GM12878 (cell line): ENCODE data around the gene CCDC85B. TPM values are rescaled to one million over a fixed set of nuclear protein-coding genes. Genes with fewer than 3 reads are reported as not detected.

Source experiments
- BACH1 ChIP-seq: fragments of 450-650 bp; IDR thresholded peaks from 2 replicates; pipeline ENCODE4 v1.6.1; 2017; ENCODE audit warnings: mild to moderate bottlenecking, borderline replicate concordance
- BCLAF1 ChIP-seq: fragments of 450-650 bp; IDR thresholded peaks from 2 replicates; pipeline ENCODE4 v1.6.1; 2017; ENCODE audit warnings: antibody characterized with exemption, mild to moderate bottlenecking, moderate library complexity
- CHD1 ChIP-seq: IDR thresholded peaks from 2 replicates; pipeline ENCODE4 v1.6.1; 2012; ENCODE audit warnings: low read depth, low read length, improper control_type of control experiment
- CHD2 ChIP-seq: IDR thresholded peaks from 2 replicates; pipeline ENCODE4 v1.6.1; 2011; ENCODE audit warnings: low read depth, low read length, improper control_type of control experiment, borderline replicate concordance
- GATAD2B ChIP-seq: fragments of 450-650 bp; conservative IDR thresholded peaks from 2 replicates; pipeline ENCODE4 v1.6.1; 2017; ENCODE audit warnings: low read depth, mild to moderate bottlenecking, moderate library complexity
- HDGF ChIP-seq: fragments of 450-650 bp; IDR thresholded peaks from 2 replicates; pipeline ENCODE4 v1.6.1; 2016; ENCODE audit warnings: antibody characterized with exemption
- KLF5 ChIP-seq: fragments of 450-650 bp; IDR thresholded peaks from 2 replicates; pipeline ENCODE4 v1.6.1; 2014; ENCODE audit warnings: mild to moderate bottlenecking; ENCODE audit not compliant: partially characterized antibody
- MEF2B ChIP-seq: fragments of 450-650 bp; IDR thresholded peaks from 2 replicates; pipeline ENCODE4 v1.6.1; 2018; ENCODE audit warnings: mild to moderate bottlenecking, moderate library complexity; ENCODE audit not compliant: partially characterized antibody, poor library complexity, severe bottlenecking
- MYC ChIP-seq: IDR thresholded peaks from 2 replicates; pipeline ENCODE4 v1.6.1; 2011; ENCODE audit warnings: mild to moderate bottlenecking, low read length, moderate library complexity, inconsistent platforms; ENCODE audit not compliant: insufficient read depth, insufficient replicate concordance, insufficient read length, severe bottlenecking
- RB1 ChIP-seq: fragments of 450-650 bp; formaldehyde crosslinking; IDR thresholded peaks from 2 replicates; pipeline ENCODE4 v1.6.1; 2017; ENCODE audit warnings: mild to moderate bottlenecking, borderline replicate concordance
- RBBP5 ChIP-seq: fragments of 200-600 bp; sonication (generic); conservative IDR thresholded peaks from 2 replicates; pipeline ENCODE4 v1.6.1; 2016
- SMAD1 ChIP-seq: fragments of 450-650 bp; IDR thresholded peaks from 2 replicates; pipeline ENCODE4 v1.6.1; 2018; ENCODE audit warnings: mild to moderate bottlenecking, low read depth; ENCODE audit not compliant: partially characterized antibody
- SP1 ChIP-seq: IDR thresholded peaks from one replicate; pipeline ENCODE4 v1.6.1; 2011; ENCODE audit warnings: low read depth, low read length
- SUPT20H ChIP-seq: IDR thresholded peaks from 2 replicates; pipeline ENCODE4 v1.6.1; 2011; ENCODE audit warnings: low read depth, mild to moderate bottlenecking, low read length, moderate library complexity, borderline replicate concordance; ENCODE audit not compliant: control insufficient read depth
- SUZ12 ChIP-seq: fragments of 200-600 bp; sonication (generic); IDR thresholded peaks from one replicate; pipeline ENCODE4 v1.6.1; 2018; ENCODE audit warnings: antibody characterized with exemption, mild to moderate bottlenecking; ENCODE audit not compliant: unreplicated experiment
- polyA plus RNA-seq, 11 experiments: library from polyadenylated mRNA; depleted of rRNA in 4 of 11; unstranded in 6 of 11; stranded (reverse) in 5 of 11; fragments of >200 nt; fragmentation: Nextera tagmentation in 4 of 11; fragmentation: Illumina TruSeq in 1 of 11; extraction: Ambion mirVana in 4 of 11; extraction: Trizol in 1 of 11; gene quantifications; 1 replicate in 1 of 11; 2 replicates in 10 of 11; pipeline versions ENCODE4 v1.2.1 to v1.2.3, GENCODE V29; 2011 to 2016; ENCODE audit warnings: inconsistent platforms in 2 of 11, missing spikeins in 2 of 11, low read depth in 1 of 11
- total RNA-seq, 4 experiments: library from RNA; depleted of rRNA in 3 of 4; stranded (reverse); fragments of >200 nt in 3 of 4; fragmentation: Illumina TruSeq in 1 of 4; extraction: Trizol in 1 of 4; gene quantifications; 2 replicates each; pipeline versions ENCODE4 v1.2.1 to v1.2.3, GENCODE V29; 2013 to 2021
- TF ChIP-seq, protein P1 (sequence below): fragments of 450-650 bp; IDR thresholded peaks from 2 replicates; pipeline ENCODE4 v1.6.1; 2016; ENCODE audit warnings: mild to moderate bottlenecking, moderate library complexity, borderline replicate concordance
- TF ChIP-seq, protein P2 (sequence below): IDR thresholded peaks from 2 replicates; pipeline ENCODE4 v1.6.1; 2011; ENCODE audit warnings: borderline replicate concordance, low read depth, mild to moderate bottlenecking, moderate library complexity, low read length; ENCODE audit not compliant: insufficient read depth, poor library complexity, severe bottlenecking

The CCDC85B gene
- total and polyA plus RNA-seq, 10 of the 15 experiments (the other 5 are each of a cell fraction or from before 2014, with no cell fraction given) = 0.32 to 114 (median 49.5) TPM

- TF ChIP-seq, protein P1, sequence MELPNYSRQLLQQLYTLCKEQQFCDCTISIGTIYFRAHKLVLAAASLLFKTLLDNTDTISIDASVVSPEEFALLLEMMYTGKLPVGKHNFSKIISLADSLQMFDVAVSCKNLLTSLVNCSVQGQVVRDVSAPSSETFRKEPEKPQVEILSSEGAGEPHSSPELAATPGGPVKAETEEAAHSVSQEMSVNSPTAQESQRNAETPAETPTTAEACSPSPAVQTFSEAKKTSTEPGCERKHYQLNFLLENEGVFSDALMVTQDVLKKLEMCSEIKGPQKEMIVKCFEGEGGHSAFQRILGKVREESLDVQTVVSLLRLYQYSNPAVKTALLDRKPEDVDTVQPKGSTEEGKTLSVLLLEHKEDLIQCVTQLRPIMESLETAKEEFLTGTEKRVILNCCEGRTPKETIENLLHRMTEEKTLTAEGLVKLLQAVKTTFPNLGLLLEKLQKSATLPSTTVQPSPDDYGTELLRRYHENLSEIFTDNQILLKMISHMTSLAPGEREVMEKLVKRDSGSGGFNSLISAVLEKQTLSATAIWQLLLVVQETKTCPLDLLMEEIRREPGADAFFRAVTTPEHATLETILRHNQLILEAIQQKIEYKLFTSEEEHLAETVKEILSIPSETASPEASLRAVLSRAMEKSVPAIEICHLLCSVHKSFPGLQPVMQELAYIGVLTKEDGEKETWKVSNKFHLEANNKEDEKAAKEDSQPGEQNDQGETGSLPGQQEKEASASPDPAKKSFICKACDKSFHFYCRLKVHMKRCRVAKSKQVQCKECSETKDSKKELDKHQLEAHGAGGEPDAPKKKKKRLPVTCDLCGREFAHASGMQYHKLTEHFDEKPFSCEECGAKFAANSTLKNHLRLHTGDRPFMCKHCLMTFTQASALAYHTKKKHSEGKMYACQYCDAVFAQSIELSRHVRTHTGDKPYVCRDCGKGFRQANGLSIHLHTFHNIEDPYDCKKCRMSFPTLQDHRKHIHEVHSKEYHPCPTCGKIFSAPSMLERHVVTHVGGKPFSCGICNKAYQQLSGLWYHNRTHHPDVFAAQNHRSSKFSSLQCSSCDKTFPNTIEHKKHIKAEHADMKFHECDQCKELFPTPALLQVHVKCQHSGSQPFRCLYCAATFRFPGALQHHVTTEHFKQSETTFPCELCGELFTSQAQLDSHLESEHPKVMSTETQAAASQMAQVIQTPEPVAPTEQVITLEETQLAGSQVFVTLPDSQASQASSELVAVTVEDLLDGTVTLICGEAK = peak; percentile 92
- TF ChIP-seq MYC (no peak), CHD2 (peak; percentile 46; the same call in 1 of the 2 replicates), SMAD1 (peak; percentile 16), BACH1 (peak; percentile 72; the same call in 1 of the 2 replicates), GATAD2B (0 out of 2 replicates have a peak, but pooled peaks have one; percentile 67), HDGF (peak; percentile 47; the same call in 1 of the 2 replicates), SUPT20H (no peak), SUZ12 (no peak), BCLAF1 (no peak), RB1 (peak; percentile 87; the same call in 1 of the 2 replicates), SP1 (peak; percentile 77), MEF2B (peak; percentile 26), KLF5 (peak; percentile 36), CHD1 (no peak), RBBP5 (no peak)
- TF ChIP-seq, protein P2, sequence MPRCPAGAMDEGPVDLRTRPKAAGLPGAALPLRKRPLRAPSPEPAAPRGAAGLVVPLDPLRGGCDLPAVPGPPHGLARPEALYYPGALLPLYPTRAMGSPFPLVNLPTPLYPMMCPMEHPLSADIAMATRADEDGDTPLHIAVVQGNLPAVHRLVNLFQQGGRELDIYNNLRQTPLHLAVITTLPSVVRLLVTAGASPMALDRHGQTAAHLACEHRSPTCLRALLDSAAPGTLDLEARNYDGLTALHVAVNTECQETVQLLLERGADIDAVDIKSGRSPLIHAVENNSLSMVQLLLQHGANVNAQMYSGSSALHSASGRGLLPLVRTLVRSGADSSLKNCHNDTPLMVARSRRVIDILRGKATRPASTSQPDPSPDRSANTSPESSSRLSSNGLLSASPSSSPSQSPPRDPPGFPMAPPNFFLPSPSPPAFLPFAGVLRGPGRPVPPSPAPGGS = peak; percentile 34
Measured at GRCh38 chr11:65888163-65888814, 2.2 kb upstream of the CCDC85B start, which contains the start of gene FIBP (continued).
